Measurements from ENCODE around the gene TRAF7.

DNA sequence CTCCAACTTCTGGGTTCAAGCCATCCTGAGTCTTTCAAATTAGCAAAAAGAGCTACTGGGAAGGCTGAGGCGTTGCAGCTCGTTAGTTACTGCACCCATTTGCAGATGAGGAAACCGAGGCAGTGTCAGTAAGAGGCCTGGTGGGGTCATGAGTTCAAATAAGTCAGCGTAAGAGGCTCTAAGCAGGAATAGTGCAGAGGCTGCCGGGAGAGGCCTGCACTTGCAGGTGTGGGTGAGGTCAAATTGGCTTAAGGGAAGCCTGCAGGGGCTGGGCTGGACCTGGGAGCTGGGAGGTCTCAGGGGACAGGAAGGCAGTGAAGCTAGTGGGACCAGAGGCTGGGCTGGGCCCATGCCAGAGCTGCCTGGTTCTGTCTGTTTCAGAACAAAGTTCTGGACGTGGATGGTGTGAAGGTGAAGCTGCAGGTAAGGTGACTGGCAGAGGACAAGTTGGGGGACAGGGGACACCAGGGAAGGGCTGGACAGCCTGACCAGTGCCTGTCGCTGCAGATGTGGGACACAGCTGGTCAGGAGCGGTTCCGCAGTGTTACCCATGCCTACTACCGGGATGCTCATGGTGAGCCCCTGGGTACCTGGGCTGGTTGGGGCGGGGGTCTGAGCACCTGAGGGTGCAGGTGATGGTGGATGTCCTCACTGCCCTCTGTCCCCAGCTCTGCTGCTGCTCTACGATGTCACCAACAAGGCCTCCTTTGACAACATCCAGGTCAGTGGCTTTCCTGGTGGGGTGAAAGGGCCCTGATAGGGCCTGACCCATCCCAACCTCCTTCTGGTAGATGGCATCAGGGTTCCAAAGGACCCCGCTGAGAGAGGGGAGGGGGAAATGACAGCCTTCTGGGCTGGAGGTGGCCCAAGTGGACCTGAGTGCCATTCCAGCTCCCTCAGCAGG, 4.1 kb upstream of the TRAF7 start:
- TF ChIP-seq, protein P1, sequence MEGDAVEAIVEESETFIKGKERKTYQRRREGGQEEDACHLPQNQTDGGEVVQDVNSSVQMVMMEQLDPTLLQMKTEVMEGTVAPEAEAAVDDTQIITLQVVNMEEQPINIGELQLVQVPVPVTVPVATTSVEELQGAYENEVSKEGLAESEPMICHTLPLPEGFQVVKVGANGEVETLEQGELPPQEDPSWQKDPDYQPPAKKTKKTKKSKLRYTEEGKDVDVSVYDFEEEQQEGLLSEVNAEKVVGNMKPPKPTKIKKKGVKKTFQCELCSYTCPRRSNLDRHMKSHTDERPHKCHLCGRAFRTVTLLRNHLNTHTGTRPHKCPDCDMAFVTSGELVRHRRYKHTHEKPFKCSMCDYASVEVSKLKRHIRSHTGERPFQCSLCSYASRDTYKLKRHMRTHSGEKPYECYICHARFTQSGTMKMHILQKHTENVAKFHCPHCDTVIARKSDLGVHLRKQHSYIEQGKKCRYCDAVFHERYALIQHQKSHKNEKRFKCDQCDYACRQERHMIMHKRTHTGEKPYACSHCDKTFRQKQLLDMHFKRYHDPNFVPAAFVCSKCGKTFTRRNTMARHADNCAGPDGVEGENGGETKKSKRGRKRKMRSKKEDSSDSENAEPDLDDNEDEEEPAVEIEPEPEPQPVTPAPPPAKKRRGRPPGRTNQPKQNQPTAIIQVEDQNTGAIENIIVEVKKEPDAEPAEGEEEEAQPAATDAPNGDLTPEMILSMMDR (conservative IDR thresholded peaks at IDR 0.05): no peak
- no peak for TF ChIP-seq EZH2 (IDR thresholded peaks at IDR 0.05; ENCODE audit: low read depth)

All from PC-9 (cell line).